ENCODE measurements around the gene PLA2G4D.

The PLA2G4D gene

GRCh38 chr15:42048821-42049200 lies 45.6 kb downstream of the PLA2G4D start:
- Histone ChIP-seq H3K14ac (ENCODE audit: low read length in 2 of 2) (no peak overlapping the region), H2AK5ac (ENCODE audit: low read length, severe bottlenecking) (no peak overlapping the region), H2BK12ac (ENCODE audit: low read length in 2 of 2) (no peak overlapping the region), H3K27me3 (ENCODE audit: control insufficient read depth in 1 of 2, insufficient read depth in 1 of 2, low read length in 2 of 2) (peaks cover 40 to 74% of the 10 kb centered on the region in 2 experiments), H2BK5ac (ENCODE audit: low read depth, low read length, poor library complexity, severe bottlenecking) (no peak overlapping the region), H3K27ac (ENCODE audit: low read length, poor library complexity, severe bottlenecking) (no peak overlapping the region), H3K4me3 (ENCODE audit: insufficient read depth in 1 of 2, low read depth in 1 of 2, low read length in 2 of 2) (no peak overlapping the region), H4K8ac (ENCODE audit: low read length) (no peak overlapping the region), H2BK15ac (ENCODE audit: low read depth, poor library complexity, severe bottlenecking) (no peak overlapping the region), H3K9ac (ENCODE audit: low read length) (no peak overlapping the region), H2AFZ (ENCODE audit: low read depth, low read length) (no peak overlapping the region), H3K4me2 (ENCODE audit: low read length, poor library complexity, severe bottlenecking) (no peak overlapping the region), H2BK120ac (ENCODE audit: low read depth, low read length) (no peak overlapping the region), H3K9me3 (ENCODE audit: control insufficient read depth, low read length) (no peaks in the 10 kb centered on the region), H3K4me1 (ENCODE audit: control insufficient read depth, insufficient read depth, low read depth, low read length) (no peaks in the 10 kb centered on the region), H3K23ac (ENCODE audit: low read length in 2 of 2) (no peak overlapping the region), H4K91ac (ENCODE audit: low read length) (no peak overlapping the region), H3K79me1 (replicated peaks; ENCODE audit: low read length, poor library complexity, severe bottlenecking) (no peaks in the 10 kb centered on the region), H3K18ac (ENCODE audit: low read depth in 1 of 2, low read length in 2 of 2) (no peak overlapping the region), H3K4ac (ENCODE audit: low read depth in 1 of 2, low read length in 2 of 2) (no peak overlapping the region), H3K36me3 (ENCODE audit: control insufficient read depth in 1 of 2, insufficient read depth in 2 of 2, low read depth in 1 of 2, low read length in 2 of 2) (no peaks in the 10 kb centered on the region)
- no peak for DNase-seq
- WGBS = 57% methylated on average over 5 of the region's 8 CpGs

- H2AFZ ChIP-seq (ENCODE audit: low read depth, low read length) = no peak overlapping the region
- 79% methylated on average over 8 of the region's 9 CpGs for WGBS
- H3K27ac ChIP-seq (ENCODE audit: low read length, poor library complexity, severe bottlenecking) = no peak overlapping the region
Measured at GRCh38 chr15:42048080-42048820, 46.1 kb downstream of the PLA2G4D start.

GRCh38 chr15:42046597-42046996 lies 47.8 kb downstream of the PLA2G4D start:
- Histone ChIP-seq H3K27ac (ENCODE audit: low read length, poor library complexity, severe bottlenecking) (no peak overlapping the region), H2BK120ac (ENCODE audit: low read depth, low read length) (no peak overlapping the region), H2AK5ac (ENCODE audit: low read length, severe bottlenecking) (no peak overlapping the region), H3K4me1 (ENCODE audit: control insufficient read depth, insufficient read depth, low read depth, low read length) (no peaks in the 10 kb centered on the region), H3K4me3 (ENCODE audit: insufficient read depth in 1 of 2, low read depth in 1 of 2, low read length in 2 of 2) (no peak overlapping the region), H4K8ac (ENCODE audit: low read length) (no peak overlapping the region), H3K36me3 (ENCODE audit: control insufficient read depth in 1 of 2, insufficient read depth in 2 of 2, low read depth in 1 of 2, low read length in 2 of 2) (no peaks in the 10 kb centered on the region), H2BK12ac (ENCODE audit: low read length in 2 of 2) (no peak overlapping the region), H3K9me3 (ENCODE audit: control insufficient read depth, low read length) (no peaks in the 10 kb centered on the region), H3K4me2 (ENCODE audit: low read length, poor library complexity, severe bottlenecking) (no peak overlapping the region), H3K9ac (ENCODE audit: low read length) (no peak overlapping the region), H3K79me1 (replicated peaks; ENCODE audit: low read length, poor library complexity, severe bottlenecking) (no peaks in the 10 kb centered on the region), H2AFZ (ENCODE audit: low read depth, low read length) (no peak overlapping the region), H3K23ac (ENCODE audit: low read length in 2 of 2) (no peak overlapping the region), H3K18ac (ENCODE audit: low read depth in 1 of 2, low read length in 2 of 2) (no peak overlapping the region), H3K27me3 (ENCODE audit: control insufficient read depth in 1 of 2, insufficient read depth in 1 of 2, low read length in 2 of 2) (peaks cover 34 to 60% of the 10 kb centered on the region in 2 experiments), H3K14ac (ENCODE audit: low read length in 2 of 2) (no peak overlapping the region), H3K4ac (ENCODE audit: low read depth in 1 of 2, low read length in 2 of 2) (no peak overlapping the region), H2BK15ac (ENCODE audit: low read depth, poor library complexity, severe bottlenecking) (no peak overlapping the region), H2BK5ac (ENCODE audit: low read depth, low read length, poor library complexity, severe bottlenecking) (no peak overlapping the region), H4K91ac (ENCODE audit: low read length) (no peak overlapping the region)
- no peak for DNase-seq
- 100% methylated on average over 1 of the region's 2 CpGs for WGBS

More at GRCh38 chr15:42048080-42048820, 46.1 kb downstream of the PLA2G4D start:
- no peaks in the 10 kb centered on the region for H3K79me1 ChIP-seq (replicated peaks; ENCODE audit: low read length, poor library complexity, severe bottlenecking)
- no peak overlapping the region for H2BK15ac ChIP-seq (ENCODE audit: low read depth, poor library complexity, severe bottlenecking)
- no peak overlapping the region for H3K4ac ChIP-seq (ENCODE audit: low read depth in 1 of 2, low read length in 2 of 2)
- no peaks in the 10 kb centered on the region for H3K4me1 ChIP-seq (ENCODE audit: control insufficient read depth, insufficient read depth, low read depth, low read length)
- no peak overlapping the region for H4K91ac ChIP-seq (ENCODE audit: low read length)
- H2BK120ac ChIP-seq (ENCODE audit: low read depth, low read length) = no peak overlapping the region
- H4K8ac ChIP-seq (ENCODE audit: low read length) = no peak overlapping the region
- H3K27me3 ChIP-seq (ENCODE audit: control insufficient read depth in 1 of 2, insufficient read depth in 1 of 2, low read length in 2 of 2) = peaks cover 39 to 70% of the 10 kb centered on the region in 2 experiments
- H3K14ac ChIP-seq (ENCODE audit: low read length in 2 of 2) = no peak overlapping the region
- H3K18ac ChIP-seq (ENCODE audit: low read depth in 1 of 2, low read length in 2 of 2) = no peak overlapping the region
- H2AK5ac ChIP-seq (ENCODE audit: low read length, severe bottlenecking) = no peak overlapping the region
- no peak overlapping the region for H3K4me3 ChIP-seq (ENCODE audit: insufficient read depth in 1 of 2, low read depth in 1 of 2, low read length in 2 of 2)
- H2BK5ac ChIP-seq (ENCODE audit: low read depth, low read length, poor library complexity, severe bottlenecking) = no peak overlapping the region
- no peak overlapping the region for H3K4me2 ChIP-seq (ENCODE audit: low read length, poor library complexity, severe bottlenecking)
- no peak overlapping the region for H2BK12ac ChIP-seq (ENCODE audit: low read length in 2 of 2)
- H3K9ac ChIP-seq (ENCODE audit: low read length) = no peak overlapping the region
- no peak for DNase-seq
- H3K9me3 ChIP-seq (ENCODE audit: control insufficient read depth, low read length) = no peaks in the 10 kb centered on the region
- no peak overlapping the region for H3K23ac ChIP-seq (ENCODE audit: low read length in 2 of 2)
- no peaks in the 10 kb centered on the region for H3K36me3 ChIP-seq (ENCODE audit: control insufficient read depth in 1 of 2, insufficient read depth in 2 of 2, low read depth in 1 of 2, low read length in 2 of 2)

- Histone ChIP-seq H3K18ac (ENCODE audit: low read depth in 1 of 2, low read length in 2 of 2) (no peak overlapping the region), H2AK5ac (ENCODE audit: low read length, severe bottlenecking) (no peak overlapping the region), H3K27me3 (ENCODE audit: control insufficient read depth in 1 of 2, insufficient read depth in 1 of 2, low read length in 2 of 2) (peaks cover 30 to 51% of the 10 kb centered on the region in 2 experiments), H3K27ac (ENCODE audit: low read length, poor library complexity, severe bottlenecking) (no peak overlapping the region), H2BK120ac (ENCODE audit: low read depth, low read length) (no peak overlapping the region), H3K4me2 (ENCODE audit: low read length, poor library complexity, severe bottlenecking) (no peak overlapping the region), H3K23ac (ENCODE audit: low read length in 2 of 2) (no peak overlapping the region), H3K4me1 (ENCODE audit: control insufficient read depth, insufficient read depth, low read depth, low read length) (no peaks in the 10 kb centered on the region), H2AFZ (ENCODE audit: low read depth, low read length) (no peak overlapping the region), H3K4ac (ENCODE audit: low read depth in 1 of 2, low read length in 2 of 2) (no peak overlapping the region), H3K14ac (ENCODE audit: low read length in 2 of 2) (no peak overlapping the region), H3K4me3 (ENCODE audit: insufficient read depth in 1 of 2, low read depth in 1 of 2, low read length in 2 of 2) (no peak overlapping the region), H2BK12ac (ENCODE audit: low read length in 2 of 2) (no peak overlapping the region), H4K91ac (ENCODE audit: low read length) (no peak overlapping the region), H2BK15ac (ENCODE audit: low read depth, poor library complexity, severe bottlenecking) (no peak overlapping the region), H4K8ac (ENCODE audit: low read length) (no peak overlapping the region), H2BK5ac (ENCODE audit: low read depth, low read length, poor library complexity, severe bottlenecking) (no peak overlapping the region), H3K9ac (ENCODE audit: low read length) (no peak overlapping the region), H3K36me3 (ENCODE audit: control insufficient read depth in 1 of 2, insufficient read depth in 2 of 2, low read depth in 1 of 2, low read length in 2 of 2) (no peaks in the 10 kb centered on the region), H3K79me1 (replicated peaks; ENCODE audit: low read length, poor library complexity, severe bottlenecking) (no peaks in the 10 kb centered on the region), H3K9me3 (ENCODE audit: control insufficient read depth, low read length) (no peaks in the 10 kb centered on the region)
- WGBS = 66% methylated on average over 8 of the region's 8 CpGs
- DNase-seq = no peak
Measured at GRCh38 chr15:42045211-42045615, 49.1 kb downstream of the PLA2G4D start.
